Neural progenitor cell (in vitro differentiated cells): ENCODE results near the gene MCCC1.

Experiments used
- EZH2 ChIP-seq: fragments of 200-600 bp; sonication (generic); IDR thresholded peaks from 2 replicates; pipeline ENCODE4 v1.6.1; 2017; ENCODE audit warnings: antibody characterized with exemption, mild to moderate bottlenecking, moderate library complexity
- EZH2phosphoT487 ChIP-seq: fragments of 200-600 bp; sonication (generic); IDR thresholded peaks from 2 replicates; pipeline ENCODE4 v1.6.1; 2017; ENCODE audit warnings: antibody characterized with exemption
- TF ChIP-seq, protein P1 (sequence below): fragments of 200-600 bp; sonication (generic); IDR thresholded peaks from 2 replicates; pipeline ENCODE4 v1.5.1; 2017; ENCODE audit warnings: antibody characterized with exemption, mild to moderate bottlenecking

- TF ChIP-seq EZH2 = no peak
- TF ChIP-seq, protein P1, sequence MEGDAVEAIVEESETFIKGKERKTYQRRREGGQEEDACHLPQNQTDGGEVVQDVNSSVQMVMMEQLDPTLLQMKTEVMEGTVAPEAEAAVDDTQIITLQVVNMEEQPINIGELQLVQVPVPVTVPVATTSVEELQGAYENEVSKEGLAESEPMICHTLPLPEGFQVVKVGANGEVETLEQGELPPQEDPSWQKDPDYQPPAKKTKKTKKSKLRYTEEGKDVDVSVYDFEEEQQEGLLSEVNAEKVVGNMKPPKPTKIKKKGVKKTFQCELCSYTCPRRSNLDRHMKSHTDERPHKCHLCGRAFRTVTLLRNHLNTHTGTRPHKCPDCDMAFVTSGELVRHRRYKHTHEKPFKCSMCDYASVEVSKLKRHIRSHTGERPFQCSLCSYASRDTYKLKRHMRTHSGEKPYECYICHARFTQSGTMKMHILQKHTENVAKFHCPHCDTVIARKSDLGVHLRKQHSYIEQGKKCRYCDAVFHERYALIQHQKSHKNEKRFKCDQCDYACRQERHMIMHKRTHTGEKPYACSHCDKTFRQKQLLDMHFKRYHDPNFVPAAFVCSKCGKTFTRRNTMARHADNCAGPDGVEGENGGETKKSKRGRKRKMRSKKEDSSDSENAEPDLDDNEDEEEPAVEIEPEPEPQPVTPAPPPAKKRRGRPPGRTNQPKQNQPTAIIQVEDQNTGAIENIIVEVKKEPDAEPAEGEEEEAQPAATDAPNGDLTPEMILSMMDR = no peak
- no peak for TF ChIP-seq EZH2phosphoT487
These were observed 29.4 kb upstream of the MCCC1 start for GRCh38 chr3:183128709-183129108.
